Stomach (tissue), 9 donors: ENCODE measurements around the gene ASCC3. TPM values are rescaled to one million over a fixed set of nuclear protein-coding genes. Genes with fewer than 3 reads are reported as not detected.

Experiments
- DNase-seq, 2 donors: peaks; one replicate each; pipeline versions ENCODE4 v3.0.0 to v3.0.0-alpha.2; 2013 to 2019
- H3K27ac ChIP-seq, 5 donors: fragments of 200-600 bp in 4 of 5; sonication (generic) in 4 of 5; one replicate each; pipeline ENCODE4 v1.5.1; 2013 to 2019; ENCODE audit warnings: mild to moderate bottlenecking in 1 of 5, moderate library complexity in 1 of 5
- H3K27me3 ChIP-seq, 3 donors: fragments of 200-600 bp; sonication (generic); one replicate each; pipeline ENCODE4 v1.5.1; 2017 to 2019; ENCODE audit warnings: mixed run types in 1 of 3
- H3K36me3 ChIP-seq, 4 donors: fragments of 200-600 bp; sonication (generic); 1 replicate in 3 of 4; 2 replicates in 1 of 4; pipeline ENCODE4 v1.5.1; 2016 to 2019
- H3K4me1 ChIP-seq, 4 donors: fragments of 200-600 bp; sonication (generic); one replicate each; pipeline ENCODE4 v1.5.1; 2016 to 2019
- H3K4me3 ChIP-seq, 4 donors: fragments of 200-600 bp; sonication (generic) in 3 of 4; one replicate each; pipeline ENCODE4 v1.5.1; 2016 to 2019; ENCODE audit warnings: mild to moderate bottlenecking in 1 of 4
- H3K9me3 ChIP-seq, 4 donors: fragments of 200-600 bp; sonication (generic); one replicate each; pipeline ENCODE4 v1.5.1; 2016 to 2019
- EP300 ChIP-seq: sonication (generic); formaldehyde crosslinking; IDR thresholded peaks from one replicate; pipeline ENCODE4 v1.6.1; 2017; ENCODE audit warnings: antibody characterized with exemption
- POLR2A ChIP-seq, 4 donors: fragments of 450-650 bp; IDR thresholded peaks; one replicate each; pipeline ENCODE4 v1.6.1; 2016; ENCODE audit warnings: antibody characterized with exemption in 4 of 4, control low read depth in 2 of 4, mild to moderate bottlenecking in 1 of 4, moderate library complexity in 1 of 4
- POLR2AphosphoS5 ChIP-seq, 3 donors: sonication (generic); formaldehyde crosslinking; IDR thresholded peaks; one replicate each; pipeline ENCODE4 v1.6.1; 2016; ENCODE audit warnings: antibody characterized with exemption in 3 of 3
- WGBS, 5 donors: extraction: QIAGEN DNeasy Blood & Tissue Kit in 3 of 5; methylation state at CpG; one replicate each; pipeline versions ENCODE4 v1.1.5 to v1.1.7; 2013 to 2018; 5-methylcytosine and 5-hydroxymethylcytosine counted together
- intact Hi-C: fragments of 100-400 bp; cut with DNase I; formaldehyde crosslinking; loops from one replicate; pipeline ENCODE4 v1.15.1; 2023; ENCODE audit warnings: low total_unique reads
- polyA plus RNA-seq, 3 donors: library from polyadenylated mRNA; stranded (reverse); fragments of 200-250 nt; gene quantifications; one replicate each; pipeline ENCODE4 v1.2.3, GENCODE V29; 2013
- total RNA-seq, 5 donors: library from RNA; depleted of rRNA; stranded (reverse); fragments of >200 nt; gene quantifications; one replicate each; pipeline versions ENCODE4 v1.1.0 to v1.2.3, GENCODE V29; 2014 to 2016
- TF ChIP-seq, protein P1 (sequence below), 7 experiments: fragments of 450-650 bp in 4 of 7; fragments of 200-600 bp in 3 of 7; sonication (generic) in 3 of 7; IDR thresholded peaks; one replicate each; pipeline ENCODE4 v1.5.1; 2016 to 2019; ENCODE audit warnings: antibody characterized with exemption in 7 of 7, control low read depth in 2 of 7, mild to moderate bottlenecking in 1 of 7
- donor health status: healthy with polysubstance abuse.
- donor health status: Bipolar disorder and iron deficiency.
- donor health status: healthy.

The ASCC3 gene
- total and polyA plus RNA-seq, 8 donors = 6.3 to 49.2 (median 19.1) TPM

GRCh38 chr6:100883347-100883746 is 2.2 kb upstream of the ASCC3 start:
- Histone ChIP-seq H3K4me3 (no peak overlapping the region), H3K9me3 (no peaks in the 10 kb centered on the region), H3K27me3 (no peaks in the 10 kb centered on the region), H3K36me3 (no peaks in the 10 kb centered on the region), H3K4me1 (peaks cover 0 to 26% (median 17%) of the 10 kb centered on the region in 4 donors), H3K27ac (no peak overlapping the region)
- DNase-seq = no peak
- intact Hi-C loops = no loop called here
- 96 to 99% (median 98%) methylated on average over 3 of the region's 3 CpGs for WGBS, 5 donors
- TF ChIP-seq EP300 (no peak), POLR2AphosphoS5 (IDR thresholded peaks at IDR 0.05) (no peak), POLR2A (IDR thresholded peaks at IDR 0.05) (no peak)
- TF ChIP-seq, protein P1, sequence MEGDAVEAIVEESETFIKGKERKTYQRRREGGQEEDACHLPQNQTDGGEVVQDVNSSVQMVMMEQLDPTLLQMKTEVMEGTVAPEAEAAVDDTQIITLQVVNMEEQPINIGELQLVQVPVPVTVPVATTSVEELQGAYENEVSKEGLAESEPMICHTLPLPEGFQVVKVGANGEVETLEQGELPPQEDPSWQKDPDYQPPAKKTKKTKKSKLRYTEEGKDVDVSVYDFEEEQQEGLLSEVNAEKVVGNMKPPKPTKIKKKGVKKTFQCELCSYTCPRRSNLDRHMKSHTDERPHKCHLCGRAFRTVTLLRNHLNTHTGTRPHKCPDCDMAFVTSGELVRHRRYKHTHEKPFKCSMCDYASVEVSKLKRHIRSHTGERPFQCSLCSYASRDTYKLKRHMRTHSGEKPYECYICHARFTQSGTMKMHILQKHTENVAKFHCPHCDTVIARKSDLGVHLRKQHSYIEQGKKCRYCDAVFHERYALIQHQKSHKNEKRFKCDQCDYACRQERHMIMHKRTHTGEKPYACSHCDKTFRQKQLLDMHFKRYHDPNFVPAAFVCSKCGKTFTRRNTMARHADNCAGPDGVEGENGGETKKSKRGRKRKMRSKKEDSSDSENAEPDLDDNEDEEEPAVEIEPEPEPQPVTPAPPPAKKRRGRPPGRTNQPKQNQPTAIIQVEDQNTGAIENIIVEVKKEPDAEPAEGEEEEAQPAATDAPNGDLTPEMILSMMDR (IDR thresholded peaks at IDR 0.05) = no peak

DNA sequence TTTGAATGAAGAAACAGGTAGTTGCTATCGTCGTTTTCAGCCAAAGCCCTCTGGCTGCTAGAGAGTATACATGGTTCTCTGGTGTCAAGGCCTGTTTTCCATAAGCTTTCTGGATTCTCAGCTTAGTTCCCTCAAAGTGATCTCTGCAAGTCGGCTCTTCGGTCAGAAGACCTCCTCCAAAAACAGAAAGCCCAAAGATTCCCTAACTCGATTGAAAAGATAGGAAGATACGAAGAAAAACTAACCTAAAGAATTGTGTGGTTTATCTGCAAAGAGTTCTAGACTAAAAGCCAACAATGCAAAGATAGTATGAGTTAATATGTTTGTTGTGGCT is 545 bp upstream of the ASCC3 start:
- Histone ChIP-seq H3K4me3 (peak overlapping the region; percentile 62 to 87 (median 80)), H3K27me3 (no peaks in the 10 kb centered on the region), H3K4me1 (peaks cover 0 to 36% (median 22%) of the 10 kb centered on the region in 4 donors), H3K27ac (peak overlapping the region; percentile 92 to 97 (median 95)), H3K36me3 (no peaks in the 10 kb centered on the region), H3K9me3 (no peaks in the 10 kb centered on the region)
- 1 to 7% (median 4%) methylated on average over 6 of the region's 6 CpGs for WGBS, 5 donors
- intact Hi-C loops = no loop called here
- TF ChIP-seq, protein P1 (IDR thresholded peaks at IDR 0.05) = no peak
- no peak for TF ChIP-seq POLR2AphosphoS5 (IDR thresholded peaks at IDR 0.05)
- TF ChIP-seq POLR2A (IDR thresholded peaks at IDR 0.05) = no peak
- TF ChIP-seq EP300 = no peak
- no peak for DNase-seq

- no peaks in the 10 kb centered on the region for H3K36me3 ChIP-seq
- H3K27ac ChIP-seq = peak overlapping the region; percentile 92 to 97 (median 95)
- TF ChIP-seq EP300 (no peak), POLR2AphosphoS5 (IDR thresholded peaks at IDR 0.05) (no peak), POLR2A (IDR thresholded peaks at IDR 0.05) (no peak)
- TF ChIP-seq, protein P1 (IDR thresholded peaks at IDR 0.05) = no peak
- WGBS, 5 donors = 1 to 3% (median 2%) methylated on average over 5 of the region's 5 CpGs
- peak overlapping the region; percentile 62 to 87 (median 80) for H3K4me3 ChIP-seq
- H3K27me3 ChIP-seq = no peaks in the 10 kb centered on the region
- H3K4me1 ChIP-seq = peaks cover 0 to 41% (median 23%) of the 10 kb centered on the region in 4 donors
- intact Hi-C loops = no loop called here
- DNase-seq = peak in 1 of 2 donors; percentile 56
- no peaks in the 10 kb centered on the region for H3K9me3 ChIP-seq
Measured at GRCh38 chr6:100880149-100880852, 828 bp downstream of the ASCC3 start.

DNA sequence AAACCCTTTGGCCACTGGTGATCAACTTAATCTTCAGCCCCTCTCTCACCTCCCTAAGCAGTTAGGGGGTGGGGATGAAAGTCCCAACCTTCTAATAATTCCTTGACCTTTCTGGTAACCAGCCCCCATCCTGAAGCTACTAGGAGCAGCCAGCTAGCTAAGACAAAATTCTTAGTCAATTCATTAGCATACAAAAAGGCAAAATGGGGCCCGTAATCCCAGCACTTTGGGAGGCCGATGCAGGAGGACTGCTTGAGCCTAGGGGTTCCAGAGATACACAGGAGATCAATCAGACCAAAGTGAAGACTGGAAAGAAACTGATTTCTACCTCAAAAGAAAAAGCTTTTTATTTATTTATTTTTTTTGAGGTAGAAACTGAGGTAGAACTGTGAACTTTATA is 1.8 kb downstream of the ASCC3 start:
- DNase-seq = no peak
- intact Hi-C loops = no loop called here
- TF ChIP-seq POLR2AphosphoS5 (IDR thresholded peaks at IDR 0.05) (no peak), EP300 (no peak), POLR2A (IDR thresholded peaks at IDR 0.05) (no peak)
- TF ChIP-seq, protein P1 (IDR thresholded peaks at IDR 0.05) = no peak

More for the DNA sequence above, 1.8 kb downstream of the ASCC3 start:
- H3K4me1 ChIP-seq = peaks cover 0 to 47% (median 23%) of the 10 kb centered on the region in 4 donors
- H3K27me3 ChIP-seq = no peaks in the 10 kb centered on the region
- H3K9me3 ChIP-seq = no peaks in the 10 kb centered on the region
- peak overlapping the region in 1 of 5 donors; percentile 27 for H3K27ac ChIP-seq
- H3K4me3 ChIP-seq = no peak overlapping the region
- no peaks in the 10 kb centered on the region for H3K36me3 ChIP-seq
- WGBS, 5 donors = 92 to 95% (median 94%) methylated on average over 2 of the region's 2 CpGs
